ENCODE measurements around the gene CEACAM18.

DNA sequence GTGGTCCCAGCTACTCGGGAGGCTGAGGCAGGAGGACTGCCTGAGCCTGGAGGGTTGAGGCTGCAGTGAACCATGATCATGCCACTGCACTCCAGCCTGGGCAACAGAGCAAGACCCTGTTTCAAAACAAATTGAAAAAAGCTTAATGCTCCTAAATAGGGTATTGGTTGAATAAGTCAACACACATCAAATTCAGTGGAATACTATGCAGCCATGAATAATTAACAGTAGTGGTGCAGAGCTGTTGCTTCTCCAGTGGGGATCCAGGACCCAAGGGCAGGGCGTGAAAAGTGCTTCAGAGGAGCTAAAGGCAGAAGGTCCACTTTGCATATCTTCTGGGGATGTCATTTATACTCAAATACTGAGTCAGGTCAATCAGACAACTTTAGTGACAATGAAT is 38.3 kb upstream of the CEACAM18 start:
- no peak for TF ChIP-seq CTCF (IDR thresholded peaks at IDR 0.05)
- TF ChIP-seq EZH2 (IDR thresholded peaks at IDR 0.05; ENCODE audit: borderline replicate concordance, insufficient read depth, low read depth, low read length, poor library complexity, severe bottlenecking) = no peak

Measured in B cell (primary cell).